GM23338 (cell line): Measurements from ENCODE around the gene MAGOHB. TPM values are rescaled to one million over a fixed set of nuclear protein-coding genes. Genes with fewer than 3 reads are reported as not detected.

ENCODE experiments used
- ATAC-seq: fragments of 200-7000 bp; cut with Tn5 transposase; 3 replicates; pipeline ENCODE4 v1.9.1; 2020
- DNase-seq: peaks from one replicate; pipeline ENCODE4 v3.0.0-alpha.2; 2015; ENCODE audit warnings: low spot score
- H2AFZ ChIP-seq: fragments of 200-600 bp; sonication (generic); 2 replicates; pipeline ENCODE4 v1.8.0; 2016; ENCODE audit warnings: antibody characterized with exemption, mild to moderate bottlenecking, moderate library complexity
- H3F3A ChIP-seq: fragments of 200-600 bp; sonication (generic); replicated peaks from 2 replicates; pipeline ENCODE4 v1.8.0; 2017; ENCODE audit warnings: antibody characterized with exemption, mixed run types, low read depth
- H3K27ac ChIP-seq: fragments of 200-600 bp; sonication (generic); 2 replicates; pipeline ENCODE4 v1.6.1; 2016; ENCODE audit warnings: low read depth
- H3K27me3 ChIP-seq: fragments of 200-600 bp; sonication (generic); 2 replicates; pipeline ENCODE4 v1.8.0; 2016; ENCODE audit warnings: mild to moderate bottlenecking, mixed run types, moderate library complexity; ENCODE audit not compliant: insufficient read depth
- H3K36me3 ChIP-seq: fragments of 200-600 bp; sonication (generic); 2 replicates; pipeline ENCODE4 v1.8.0; 2016; ENCODE audit warnings: mild to moderate bottlenecking; ENCODE audit not compliant: insufficient read depth
- H3K4me1 ChIP-seq: fragments of 200-600 bp; sonication (generic); 2 replicates; pipeline ENCODE4 v1.8.0; 2016; ENCODE audit warnings: mild to moderate bottlenecking, moderate library complexity; ENCODE audit not compliant: insufficient read depth
- H3K4me2 ChIP-seq: fragments of 200-600 bp; sonication (generic); 2 replicates; pipeline ENCODE4 v1.7.1; 2017; ENCODE audit warnings: mixed run types
- H3K4me3 ChIP-seq: fragments of 200-600 bp; sonication (generic); 2 replicates; pipeline ENCODE4 v1.6.1; 2016; ENCODE audit warnings: mixed run types
- H3K79me2 ChIP-seq: fragments of 200-600 bp; sonication (generic); replicated peaks from 2 replicates; pipeline ENCODE4 v1.8.0; 2017; ENCODE audit warnings: mild to moderate bottlenecking; ENCODE audit not compliant: insufficient read depth
- H3K9me2 ChIP-seq: fragments of 200-600 bp; sonication (generic); 2 replicates; pipeline ENCODE4 v1.8.0; 2017; ENCODE audit not compliant: insufficient read depth
- H4K20me1 ChIP-seq: fragments of 200-600 bp; sonication (generic); replicated peaks from 2 replicates; pipeline ENCODE4 v1.8.0; 2017; ENCODE audit warnings: mild to moderate bottlenecking; ENCODE audit not compliant: insufficient read depth
- H3K27ac Mint-ChIP-seq: 2 replicates; pipeline ENCODE4 v1.8.0; 2020; ENCODE audit warnings: inconsistent platforms, mild to moderate bottlenecking, moderate library complexity, mixed read lengths
- H3K27me3 Mint-ChIP-seq: 3 replicates; pipeline ENCODE4 v1.8.0; 2022; ENCODE audit warnings: low read depth, mild to moderate bottlenecking, moderate library complexity, mixed read lengths, inconsistent platforms; ENCODE audit not compliant: insufficient read depth, poor library complexity
- H3K36me3 Mint-ChIP-seq: 3 replicates; pipeline ENCODE4 v1.8.0; 2021; ENCODE audit warnings: low read depth, mild to moderate bottlenecking, inconsistent platforms, moderate library complexity, mixed read lengths
- H3K4me1 Mint-ChIP-seq: 3 replicates; pipeline ENCODE4 v1.8.0; 2020; ENCODE audit warnings: mild to moderate bottlenecking, inconsistent platforms, mixed read lengths
- H3K4me3 Mint-ChIP-seq: 3 replicates; pipeline ENCODE4 v1.8.0; 2021; ENCODE audit warnings: moderate library complexity, mild to moderate bottlenecking, inconsistent platforms, mixed read lengths
- H3K9me3 Mint-ChIP-seq: 3 replicates; pipeline ENCODE4 v1.8.0; 2020; ENCODE audit warnings: moderate library complexity, mild to moderate bottlenecking, inconsistent platforms, mixed read lengths
- CREB1 ChIP-seq: fragments of 250-450 bp; sonication (Bioruptor Pico); IDR thresholded peaks from 2 replicates; pipeline ENCODE4 v1.5.0; 2020; ENCODE audit warnings: low read depth, mild to moderate bottlenecking, moderate library complexity
- ETS1 ChIP-seq: IDR thresholded peaks from 2 replicates; pipeline ENCODE4 v1.6.1; 2016; ENCODE audit warnings: antibody characterized with exemption
- EZH2 ChIP-seq: fragments of 200-600 bp; sonication (generic); IDR thresholded peaks from one replicate; pipeline ENCODE4 v1.8.0; 2017; ENCODE audit warnings: antibody characterized with exemption, mild to moderate bottlenecking, low read depth; ENCODE audit not compliant: unreplicated experiment
- POLR2AphosphoS5 ChIP-seq: IDR thresholded peaks from 2 replicates; pipeline ENCODE4 v1.6.1; 2016; ENCODE audit warnings: antibody characterized with exemption, low read depth
- ZNF462 ChIP-seq: fragments of 250-450 bp; sonication (Bioruptor Pico); IDR thresholded peaks from 2 replicates; pipeline ENCODE4 v1.5.0; 2020; ENCODE audit warnings: mild to moderate bottlenecking, moderate library complexity
- polyA plus RNA-seq: library from polyadenylated mRNA; unstranded; fragments of >200 nt; fragmentation: Nextera tagmentation; extraction: Ambion mirVana; gene quantifications from 2 replicates; pipeline ENCODE4 v1.2.1, GENCODE V29; 2016
- total RNA-seq: library from RNA; depleted of rRNA; stranded (reverse); fragments of >200 nt; shearing (Covaris generic); gene quantifications from 2 replicates; pipeline ENCODE4 v1.2.3, GENCODE V29; 2014
- TF ChIP-seq, protein P1 (sequence below), 2 experiments: fragments of 200-600 bp in 1 of 2; sonication (generic) in 1 of 2; conservative IDR thresholded peaks; 2 replicates each; pipeline versions ENCODE4 v1.5.1 to v1.6.1; 2016 to 2017; ENCODE audit warnings: antibody characterized with exemption in 2 of 2, low read depth in 2 of 2, mild to moderate bottlenecking in 2 of 2, moderate library complexity in 1 of 2

MAGOHB gene
- total and polyA plus RNA-seq, 2 experiments from 2014 or later = 38.5 to 175 TPM

DNA sequence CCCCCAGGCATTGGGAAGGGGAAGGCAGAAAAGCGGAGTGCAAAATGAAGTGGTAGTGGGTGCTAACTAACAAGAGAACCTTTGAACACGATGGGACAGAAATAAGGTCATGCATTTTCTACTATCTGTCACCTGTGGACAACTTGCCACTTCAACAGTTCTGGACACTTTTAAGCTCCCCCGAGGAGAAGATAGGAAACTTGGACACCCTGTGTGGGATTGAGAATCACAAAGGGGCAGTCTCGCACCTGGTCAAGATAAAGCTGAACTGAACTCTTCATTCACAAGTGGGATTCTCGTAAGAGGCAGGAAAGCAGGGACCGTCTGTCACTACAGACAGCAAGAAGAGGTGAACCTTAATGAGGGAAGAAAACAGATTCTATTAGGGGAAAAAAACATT lies 56.1 kb downstream of the MAGOHB start:
- DNase-seq = no peak
- Mint-ChIP-seq H3K27ac (peak overlapping the region; percentile 9; the same call in 1 of the 2 replicates), H3K4me3 (no peak overlapping the region), H3K36me3 (no peaks in the 10 kb centered on the region; the same call in 2 of the 3 replicates), H3K4me1 (peaks cover 11% of the 10 kb centered on the region; the same call in 2 of the 3 replicates), H3K27me3 (peaks cover 3% of the 10 kb centered on the region), H3K9me3 (no peaks in the 10 kb centered on the region; the same call in 2 of the 3 replicates)
- Histone ChIP-seq H4K20me1 (no peaks in the 10 kb centered on the region), H3K9me2 (no peaks in the 10 kb centered on the region), H3K27me3 (no peaks in the 10 kb centered on the region), H3K79me2 (no peaks in the 10 kb centered on the region), H3K4me3 (no peak overlapping the region), H3K4me2 (peak overlapping the region; percentile 22), H3K4me1 (0 out of 2 replicates have a peak, but pooled peaks cover 6% of the 10 kb centered on the region), H3F3A (no peaks in the 10 kb centered on the region), H3K36me3 (no peaks in the 10 kb centered on the region), H2AFZ (peak overlapping the region; percentile 49), H3K27ac (peak overlapping the region; percentile 58; the same call in 1 of the 2 replicates)
- no peak; the same call in 2 of the 3 replicates for ATAC-seq
- no peak for TF ChIP-seq CREB1 (CRISPR knock-in tag)
- no peak for TF ChIP-seq POLR2AphosphoS5
- TF ChIP-seq ZNF462 (CRISPR knock-in tag) = no peak
- TF ChIP-seq, protein P1, sequence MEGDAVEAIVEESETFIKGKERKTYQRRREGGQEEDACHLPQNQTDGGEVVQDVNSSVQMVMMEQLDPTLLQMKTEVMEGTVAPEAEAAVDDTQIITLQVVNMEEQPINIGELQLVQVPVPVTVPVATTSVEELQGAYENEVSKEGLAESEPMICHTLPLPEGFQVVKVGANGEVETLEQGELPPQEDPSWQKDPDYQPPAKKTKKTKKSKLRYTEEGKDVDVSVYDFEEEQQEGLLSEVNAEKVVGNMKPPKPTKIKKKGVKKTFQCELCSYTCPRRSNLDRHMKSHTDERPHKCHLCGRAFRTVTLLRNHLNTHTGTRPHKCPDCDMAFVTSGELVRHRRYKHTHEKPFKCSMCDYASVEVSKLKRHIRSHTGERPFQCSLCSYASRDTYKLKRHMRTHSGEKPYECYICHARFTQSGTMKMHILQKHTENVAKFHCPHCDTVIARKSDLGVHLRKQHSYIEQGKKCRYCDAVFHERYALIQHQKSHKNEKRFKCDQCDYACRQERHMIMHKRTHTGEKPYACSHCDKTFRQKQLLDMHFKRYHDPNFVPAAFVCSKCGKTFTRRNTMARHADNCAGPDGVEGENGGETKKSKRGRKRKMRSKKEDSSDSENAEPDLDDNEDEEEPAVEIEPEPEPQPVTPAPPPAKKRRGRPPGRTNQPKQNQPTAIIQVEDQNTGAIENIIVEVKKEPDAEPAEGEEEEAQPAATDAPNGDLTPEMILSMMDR (conservative IDR thresholded peaks at IDR 0.05; ENCODE audit: low read depth in 2 of 2) = no peak
- TF ChIP-seq ETS1 = no peak
- no peak for TF ChIP-seq EZH2
